GM12891 (cell line): ENCODE results near the gene ZSWIM1.

Experiments
- DNase-seq: peaks from one replicate; pipeline ENCODE4 v3.0.0; 2011; ENCODE audit warnings: low spot score; ENCODE audit not compliant: insufficient read length
- FAIRE-seq: peaks from 2 replicates; lab custom pipeline; 2011; peaks lifted over from hg19 to GRCh38; lab: Jason Lieb, UNC
- PAX5 ChIP-seq: IDR thresholded peaks from 2 replicates; pipeline ENCODE4 v1.6.1; 2011; ENCODE audit warnings: low read length, moderate library complexity, mild to moderate bottlenecking; ENCODE audit not compliant: insufficient read depth, severe bottlenecking
- POLR2A ChIP-seq: IDR thresholded peaks from 2 replicates; pipeline ENCODE4 v1.6.1; 2011; ENCODE audit warnings: low read depth, low read length, control low read depth
- POLR2AphosphoS5 ChIP-seq: IDR thresholded peaks from 2 replicates; pipeline ENCODE4 v1.6.1; 2011; ENCODE audit warnings: low read depth, low read length, control low read depth
- POU2F2 ChIP-seq: IDR thresholded peaks from 2 replicates; pipeline ENCODE4 v1.6.1; 2011; ENCODE audit warnings: low read depth, mild to moderate bottlenecking, control low read depth, low read length, moderate library complexity
- SPI1 ChIP-seq: IDR thresholded peaks from 2 replicates; pipeline ENCODE4 v1.6.1; 2011; ENCODE audit warnings: low read depth, low read length, control low read depth
- TAF1 ChIP-seq: IDR thresholded peaks from 2 replicates; pipeline ENCODE4 v1.6.1; 2011; ENCODE audit warnings: low read depth, low read length, control low read depth

ZSWIM1 gene

DNA sequence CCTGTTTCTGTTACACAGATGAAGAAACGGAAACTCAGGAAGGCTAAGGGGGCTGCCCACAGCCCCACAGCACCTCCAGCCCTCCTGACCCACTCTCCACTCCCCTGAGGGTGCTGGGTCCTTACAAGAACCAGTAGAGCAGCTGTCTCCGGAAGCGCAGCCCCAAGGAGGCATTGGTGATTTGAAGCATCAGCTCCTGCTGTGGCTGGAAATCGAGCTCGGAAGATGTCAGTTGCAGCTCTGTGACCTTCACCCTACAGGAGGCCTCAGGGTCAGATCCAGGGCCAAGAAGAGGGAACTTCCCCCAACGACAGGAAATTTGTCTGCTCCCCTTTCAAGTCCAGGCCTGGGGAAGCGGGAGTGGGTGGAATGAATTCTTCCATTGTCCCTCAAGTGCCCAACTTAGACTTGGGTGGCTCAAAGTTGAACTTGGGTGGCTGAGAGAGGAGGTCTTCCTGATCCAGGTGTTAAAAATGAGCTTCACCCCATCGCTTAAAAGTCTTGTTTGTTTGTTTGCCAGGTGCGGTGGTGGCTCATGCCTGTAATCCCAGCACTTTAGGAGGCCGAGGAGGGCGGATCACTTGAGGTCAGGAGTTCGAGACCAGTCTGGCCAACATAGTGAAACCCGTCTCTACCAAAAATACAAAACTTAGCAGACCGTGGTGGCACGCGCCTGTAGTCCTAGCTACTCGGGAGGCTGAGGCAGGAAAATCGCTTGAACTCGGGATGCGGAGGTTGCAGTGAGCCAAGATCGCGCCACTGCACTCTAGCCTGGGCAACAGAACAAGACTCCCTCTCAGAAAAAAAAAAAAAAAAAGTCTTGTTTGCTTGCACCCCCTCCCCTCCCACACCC is 29.0 kb downstream of the ZSWIM1 start:
- no peak for TF ChIP-seq PAX5
- FAIRE-seq (no peak), DNase-seq (no peak)

DNA sequence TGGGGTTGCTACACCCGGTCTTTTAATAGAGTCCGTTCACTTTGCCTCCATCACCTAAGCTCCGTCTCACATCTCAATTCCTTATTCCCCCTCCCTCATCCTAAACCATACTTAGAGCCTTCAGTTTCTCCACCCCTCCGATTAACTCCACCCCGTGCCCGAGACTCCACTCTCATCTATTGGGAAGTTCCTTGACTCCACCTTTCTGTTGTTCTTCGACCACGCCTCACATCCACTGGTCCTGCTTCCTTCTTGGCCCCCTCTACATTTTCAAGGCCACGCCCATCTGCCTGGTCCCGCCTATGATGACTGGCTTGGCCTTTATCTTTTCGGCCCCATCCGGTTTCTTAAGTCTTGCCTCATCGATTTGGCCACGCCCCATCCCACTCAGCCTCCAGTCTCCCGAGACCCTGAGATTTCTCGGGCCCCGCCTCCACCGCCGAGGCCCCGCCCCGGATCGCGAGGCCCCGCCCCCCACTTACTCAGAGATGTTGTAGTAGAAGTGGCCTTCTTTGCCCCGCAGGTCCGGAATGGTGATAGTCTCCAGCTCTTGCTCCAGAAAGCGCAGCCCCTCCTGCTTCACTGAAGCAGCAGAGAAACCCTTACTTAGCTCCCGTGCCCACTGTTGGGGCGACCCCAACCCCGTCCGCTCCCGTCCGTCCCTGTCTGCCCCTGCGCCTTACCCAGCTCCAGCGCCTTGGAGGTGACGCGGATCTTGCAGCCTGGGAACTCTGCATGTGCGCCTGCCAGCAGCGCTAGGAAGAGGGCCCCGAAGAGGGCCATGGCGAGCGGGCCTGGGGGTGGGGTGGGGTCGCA is 29.9 kb downstream of the ZSWIM1 start:
- TF ChIP-seq TAF1 = no peak
- TF ChIP-seq POLR2A = 0 out of 2 replicates have a peak, but pooled peaks have one; percentile 1
- peak; percentile 96 for DNase-seq
- FAIRE-seq = peak; percentile 88

- TF ChIP-seq SPI1 = no peak
- no peak for TF ChIP-seq PAX5
- TF ChIP-seq POLR2AphosphoS5 = no peak
- FAIRE-seq (no peak), DNase-seq (no peak)
These were observed 30.7 kb downstream of the ZSWIM1 start, which contains the start of gene PLTP for GRCh38 chr20:45911486-45912343. Gene PLTP (minus strand): TSS chr20:45912155. CDS start chr20:45911452, 703 bp downstream.

DNA sequence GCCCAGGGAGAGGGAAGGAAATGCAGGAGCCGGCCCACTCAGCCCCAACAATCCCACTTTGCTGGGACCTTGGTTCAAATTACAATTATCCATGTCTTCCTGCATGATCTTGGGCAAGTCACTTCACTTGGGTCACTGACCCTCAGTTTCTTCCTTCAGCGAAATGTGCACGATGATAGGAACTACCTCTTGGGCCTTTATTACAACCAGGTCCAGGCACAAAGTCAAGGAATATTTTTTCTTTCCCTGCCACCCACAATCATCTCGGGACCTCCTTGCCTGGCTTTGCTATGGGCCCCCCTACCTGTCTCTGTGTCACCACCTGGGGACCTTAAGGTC is 31.3 kb downstream of the ZSWIM1 start:
- no peak for DNase-seq
- FAIRE-seq = no peak
- no peak for TF ChIP-seq POLR2A
- TF ChIP-seq POU2F2 = no peak
- TF ChIP-seq SPI1 = no peak
- no peak for TF ChIP-seq POLR2AphosphoS5
- TF ChIP-seq TAF1 = no peak
- TF ChIP-seq PAX5 = no peak

DNA sequence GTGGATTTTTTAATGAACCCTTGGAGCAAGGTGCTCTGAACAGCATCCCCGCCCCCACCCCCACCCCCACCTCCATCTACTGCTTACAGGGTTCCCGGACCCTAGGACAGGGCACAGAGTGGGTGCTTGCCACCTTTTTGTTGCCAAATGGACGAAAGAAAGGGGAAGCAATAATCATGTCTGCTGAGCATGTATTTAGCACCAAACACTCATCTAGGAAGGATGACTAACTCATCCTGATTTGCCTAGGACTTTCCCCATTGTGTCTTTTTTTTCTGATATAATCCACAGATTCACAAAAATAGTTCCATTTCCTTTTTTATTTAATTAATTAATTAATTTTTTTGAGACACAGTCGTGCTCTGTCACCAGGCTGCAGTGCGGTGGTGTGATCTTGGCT is 32.1 kb downstream of the ZSWIM1 start:
- DNase-seq (no peak), FAIRE-seq (no peak)
- TF ChIP-seq SPI1 = no peak
- no peak for TF ChIP-seq PAX5
- TF ChIP-seq POU2F2 = no peak
- TF ChIP-seq POLR2AphosphoS5 = no peak
- TF ChIP-seq TAF1 = no peak
- no peak for TF ChIP-seq POLR2A

DNA sequence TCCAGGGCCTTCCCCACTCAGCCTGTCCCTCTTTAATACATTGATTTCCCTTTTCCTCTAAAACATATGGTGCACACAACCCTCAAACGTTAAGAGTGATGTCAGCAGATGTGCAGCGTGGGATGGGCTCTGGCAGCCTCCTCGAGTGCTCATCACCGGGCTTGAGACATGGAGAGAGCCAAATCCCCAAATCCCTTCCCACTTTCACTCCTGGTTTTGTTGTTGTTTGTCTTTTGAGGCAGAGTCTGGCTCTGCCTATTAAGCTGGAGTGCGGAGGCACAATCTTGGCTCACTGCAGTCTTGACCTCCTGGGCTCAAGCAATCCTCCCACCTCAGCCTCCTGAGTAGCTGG is 36.7 kb downstream of the ZSWIM1 start:
- TF ChIP-seq POLR2A = no peak
- no peak for TF ChIP-seq SPI1
- TF ChIP-seq POLR2AphosphoS5 = no peak
- no peak for TF ChIP-seq POU2F2
- no peak for TF ChIP-seq TAF1
- TF ChIP-seq PAX5 = no peak
- no peak for FAIRE-seq
- no peak for DNase-seq

DNA sequence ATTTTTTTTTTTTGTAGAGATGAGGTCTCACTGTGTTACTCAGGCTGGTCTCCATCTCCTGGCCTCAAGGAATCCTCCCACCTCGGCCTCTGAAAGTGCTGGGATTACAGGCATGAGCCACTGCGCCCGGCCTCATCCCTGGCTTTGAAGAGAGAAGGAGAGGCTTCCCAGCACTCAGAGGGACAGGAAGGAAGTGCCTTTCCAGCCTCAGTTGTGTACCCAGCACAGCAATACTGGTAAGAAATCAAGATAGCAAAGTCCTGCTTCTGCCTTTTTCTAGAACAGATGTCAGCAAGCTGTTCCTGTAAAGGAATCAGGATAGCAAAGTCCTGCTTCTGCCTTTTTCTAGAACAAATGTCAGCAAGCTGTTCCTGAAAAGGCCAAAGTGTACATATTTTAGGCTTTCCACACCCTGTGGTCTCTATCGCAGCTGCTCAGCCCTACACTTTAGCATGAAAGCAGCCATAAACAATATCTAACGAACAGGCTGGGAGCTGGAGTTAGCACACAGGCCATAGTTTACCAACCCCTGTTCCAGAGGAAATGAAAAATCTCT is 37.2 kb downstream of the ZSWIM1 start:
- TF ChIP-seq PAX5 (no peak), POLR2AphosphoS5 (no peak), SPI1 (no peak), TAF1 (no peak), POU2F2 (no peak)
- no peak for FAIRE-seq
- no peak for DNase-seq

DNA sequence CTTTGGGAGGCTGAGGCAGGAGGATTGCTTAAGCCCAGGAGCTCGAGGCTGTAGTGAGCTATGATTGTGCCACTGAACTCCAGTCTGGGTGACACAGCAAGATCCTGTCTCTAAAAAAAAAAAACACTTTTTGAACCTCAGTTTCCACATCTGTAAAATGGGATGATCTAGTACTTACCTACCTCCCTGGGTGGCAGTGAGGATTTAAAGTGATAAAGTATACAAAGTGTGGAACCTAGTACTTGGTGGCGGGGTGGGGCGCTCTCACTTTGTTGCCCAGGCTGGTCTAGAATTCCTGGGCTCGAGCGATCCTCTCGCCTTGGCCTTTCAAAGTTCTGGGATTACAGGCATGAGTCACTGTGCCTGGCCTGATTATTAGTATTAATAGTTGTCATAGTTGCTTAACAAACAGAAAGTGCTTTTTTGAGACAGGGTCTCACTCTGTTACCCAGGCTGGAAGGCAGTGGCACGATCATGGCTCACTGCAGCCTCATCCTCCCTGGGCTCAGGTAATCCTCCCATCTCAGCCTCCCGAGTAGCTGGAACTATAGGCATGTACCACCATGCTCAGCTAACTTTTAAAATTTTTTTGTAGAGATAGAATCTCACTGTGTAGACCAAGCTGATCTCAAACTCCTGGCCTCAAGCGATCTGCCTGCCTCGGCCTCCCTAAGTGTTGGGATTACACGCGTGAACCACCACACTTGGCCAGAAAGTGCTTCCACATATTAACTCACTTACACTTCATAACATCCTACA is 37.9 kb downstream of the ZSWIM1 start:
- FAIRE-seq = no peak
- DNase-seq = no peak
- TF ChIP-seq POLR2AphosphoS5 = no peak
- no peak for TF ChIP-seq POU2F2
- no peak for TF ChIP-seq TAF1
- no peak for TF ChIP-seq PAX5
- no peak for TF ChIP-seq SPI1
- TF ChIP-seq POLR2A = no peak
